Activated naive CD8-positive, alpha-beta T cell treated with anti-CD3 and anti-CD28 coated beads, Interleukin-2, amount 10 ng/mL, durations not matched to agents 7 days and 5 days (primary cell): Measurements from ENCODE around the gene FRMPD2. TPM values are rescaled to one million over a fixed set of nuclear protein-coding genes. Genes with fewer than 3 reads are reported as not detected.
"Not testable (repeated sequence)": the region's sequence is repeated elsewhere in the genome, so short reads cannot be mapped to it uniquely, and the experiment has no call there.

Experiments used
- ATAC-seq: fragments of 150-1000 bp; cut with Tn5 transposase; one replicate; pipeline ENCODE4 v1.10.0; 2021; ENCODE audit warnings: low read depth, moderate library complexity
- POLR2A ChIA-PET: fragments of 350-600 bp; sonication (Branson Sonifier 250); formaldehyde crosslinking; loops from one replicate; lab custom pipeline; 2021; ENCODE audit warnings: antibody characterized with exemption; lab: Charles Lee
- DNase-seq: peaks from one replicate; pipeline ENCODE4 v3.0.0; 2021
- H3K27ac Mint-ChIP-seq: one replicate; pipeline ENCODE4 v1.8.0; 2022; ENCODE audit warnings: mild to moderate bottlenecking, mixed read lengths
- H3K27me3 Mint-ChIP-seq: one replicate; pipeline ENCODE4 v1.8.0; 2022; ENCODE audit warnings: mild to moderate bottlenecking, moderate library complexity, mixed read lengths
- H3K36me3 Mint-ChIP-seq: one replicate; pipeline ENCODE4 v1.8.0; 2021; ENCODE audit warnings: mild to moderate bottlenecking, mixed read lengths
- H3K4me1 Mint-ChIP-seq: one replicate; pipeline ENCODE4 v1.8.0; 2021; ENCODE audit warnings: mixed read lengths
- H3K4me3 Mint-ChIP-seq: one replicate; pipeline ENCODE4 v1.8.0; 2022; ENCODE audit warnings: mild to moderate bottlenecking, moderate library complexity, mixed read lengths
- H3K9me3 Mint-ChIP-seq: one replicate; pipeline ENCODE4 v1.8.0; 2021; ENCODE audit warnings: mixed read lengths
- total RNA-seq, 2 experiments: library from RNA; stranded (reverse); gene quantifications; one replicate each; pipeline ENCODE4 v1.2.3, GENCODE V29; 2021

Gene FRMPD2
- total RNA-seq, 2 experiments from 2014 or later = not detected

DNA sequence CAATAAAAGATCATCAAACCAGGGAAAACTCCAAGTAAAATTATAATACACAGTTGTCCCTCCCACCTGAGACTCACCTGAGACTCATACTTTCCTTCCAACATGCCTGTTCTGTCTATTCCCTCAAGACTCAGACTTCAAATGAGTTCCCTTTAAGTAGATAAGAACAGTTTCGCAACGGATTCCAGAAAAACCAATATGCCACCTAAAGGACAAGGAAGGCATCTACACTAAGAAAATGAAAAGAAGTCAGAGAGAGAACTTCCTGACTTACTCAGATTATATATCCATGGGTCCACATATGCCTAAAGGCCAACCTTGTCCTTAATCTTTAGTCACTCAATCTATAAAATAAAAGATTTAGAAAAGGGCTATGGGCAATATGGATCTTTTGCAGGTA is 148.9 kb downstream of the FRMPD2 start:
- ATAC-seq, H3K27me3 Mint-ChIP-seq, H3K4me1 Mint-ChIP-seq, POLR2A ChIA-PET, DNase-seq, H3K27ac Mint-ChIP-seq, H3K36me3 Mint-ChIP-seq, H3K4me3 Mint-ChIP-seq, H3K9me3 Mint-ChIP-seq: not testable (repeated sequence)

DNA sequence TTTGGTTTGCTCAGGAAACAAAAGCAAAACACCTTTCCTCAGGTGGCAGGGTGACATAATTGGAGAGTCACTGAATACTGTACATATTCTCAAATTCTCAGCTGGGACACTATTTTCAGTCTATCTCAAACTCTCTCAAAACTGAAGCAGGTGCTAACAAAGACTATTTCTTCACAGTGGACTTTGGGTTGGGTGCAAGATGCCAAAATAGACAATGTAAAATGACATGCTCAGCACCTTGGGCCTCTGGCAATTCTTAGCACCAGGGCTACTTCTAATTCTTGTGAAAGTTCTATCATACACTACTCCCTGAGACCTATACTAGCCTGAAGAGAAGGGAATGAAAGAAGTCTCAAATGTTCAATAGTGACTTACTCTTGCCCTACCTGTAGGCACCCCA is 151.9 kb downstream of the FRMPD2 start:
- POLR2A ChIA-PET, H3K36me3 Mint-ChIP-seq, DNase-seq, H3K27ac Mint-ChIP-seq, H3K27me3 Mint-ChIP-seq, ATAC-seq, H3K4me1 Mint-ChIP-seq, H3K4me3 Mint-ChIP-seq, H3K9me3 Mint-ChIP-seq: not testable (repeated sequence)

DNA sequence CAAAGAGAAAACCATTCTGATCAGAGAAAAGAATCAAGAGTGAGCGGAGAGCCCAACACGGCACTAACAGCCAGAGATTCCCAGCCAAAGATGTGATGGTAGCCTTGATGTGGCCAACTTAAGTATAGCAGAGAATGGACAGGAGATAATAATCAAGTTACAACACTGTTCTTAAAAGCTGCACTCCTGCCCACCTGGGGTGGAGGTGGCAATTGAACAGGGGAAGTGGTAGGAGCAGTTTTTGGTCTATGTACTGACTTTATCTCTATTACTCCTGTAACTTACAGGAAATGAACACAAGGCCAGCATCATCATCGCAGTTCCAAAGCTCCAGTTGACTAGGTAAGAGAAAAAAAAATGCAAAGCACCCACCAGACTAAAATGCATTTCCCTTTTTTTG is 164.2 kb downstream of the FRMPD2 start:
- peak; percentile 47 for ATAC-seq
- H3K9me3 Mint-ChIP-seq, H3K4me3 Mint-ChIP-seq, H3K4me1 Mint-ChIP-seq, H3K36me3 Mint-ChIP-seq, H3K27me3 Mint-ChIP-seq, H3K27ac Mint-ChIP-seq, POLR2A ChIA-PET, DNase-seq: not testable (repeated sequence)

Other genes with a start within 250 kb of the FRMPD2 start
- 10 to 100 TPM; 32.7 to 34.5 TPM for gene MAPK8, start 32.0 kb upstream of the FRMPD2 start, total RNA-seq